NCI-H345 (cell line): ENCODE results near the gene TWF2.

Source experiments
- DNase-seq: peaks from one replicate; lab custom pipeline; 2025; lab: John Stamatoyannopoulos, UW

Gene TWF2

DNA sequence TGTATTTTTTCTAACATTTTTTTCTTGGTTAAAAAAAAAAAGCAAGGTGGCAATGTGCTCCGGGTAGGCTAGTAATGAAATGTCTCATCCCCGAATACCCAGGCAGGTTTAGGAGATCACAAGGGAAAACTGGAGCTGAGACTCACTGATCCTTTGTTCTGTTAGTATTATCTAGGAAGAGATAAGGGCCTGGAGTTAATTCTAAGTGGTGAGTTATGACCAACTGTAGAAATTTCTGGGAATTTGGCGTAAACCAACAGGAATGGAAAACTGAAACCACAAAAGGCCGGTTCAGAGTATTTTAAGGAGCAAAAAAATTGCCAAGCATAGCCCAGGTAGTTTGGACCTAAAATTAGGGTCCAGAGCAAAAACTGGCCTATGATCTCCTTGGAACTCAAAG lies 19.0 kb upstream of the TWF2 start:
- DNase-seq = no peak

DNA sequence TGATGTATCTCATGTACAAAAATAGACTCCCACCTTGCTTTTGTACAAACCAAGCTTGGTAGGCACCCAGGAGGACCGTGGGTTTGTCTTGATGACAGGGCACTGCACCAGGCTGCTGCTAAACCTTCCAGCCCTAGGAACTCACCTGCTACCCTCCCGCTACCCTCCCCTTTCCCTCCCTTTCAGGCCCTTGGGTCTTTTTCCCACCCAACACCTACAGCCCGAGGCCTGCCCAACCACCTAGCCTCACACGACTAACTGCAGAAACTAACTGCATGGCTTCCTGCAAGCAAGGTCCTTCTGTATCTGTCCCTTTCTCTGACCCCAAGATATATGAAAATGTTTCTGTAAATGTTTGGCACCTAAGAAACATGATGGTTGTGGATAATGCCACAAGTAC lies 17.7 kb upstream of the TWF2 start:
- no peak for DNase-seq

DNA sequence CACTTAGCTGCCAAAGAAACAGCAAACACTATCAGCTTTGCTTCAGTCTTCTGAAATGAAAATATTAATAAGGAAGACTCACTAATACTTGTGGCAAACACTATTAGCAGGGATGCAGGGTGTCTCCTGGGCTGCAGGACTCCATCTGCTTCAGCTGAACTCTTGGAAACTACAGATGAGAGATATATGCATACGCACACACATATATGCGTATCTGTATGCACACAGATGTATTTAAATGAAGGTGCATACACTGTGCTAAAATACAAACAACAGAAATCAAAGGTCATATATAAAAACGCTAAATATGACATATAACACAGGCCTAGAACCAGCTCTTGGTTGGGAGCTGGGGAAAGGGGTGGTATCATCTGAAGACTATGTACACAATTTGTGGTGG lies 17.2 kb upstream of the TWF2 start:
- DNase-seq = no peak

DNA sequence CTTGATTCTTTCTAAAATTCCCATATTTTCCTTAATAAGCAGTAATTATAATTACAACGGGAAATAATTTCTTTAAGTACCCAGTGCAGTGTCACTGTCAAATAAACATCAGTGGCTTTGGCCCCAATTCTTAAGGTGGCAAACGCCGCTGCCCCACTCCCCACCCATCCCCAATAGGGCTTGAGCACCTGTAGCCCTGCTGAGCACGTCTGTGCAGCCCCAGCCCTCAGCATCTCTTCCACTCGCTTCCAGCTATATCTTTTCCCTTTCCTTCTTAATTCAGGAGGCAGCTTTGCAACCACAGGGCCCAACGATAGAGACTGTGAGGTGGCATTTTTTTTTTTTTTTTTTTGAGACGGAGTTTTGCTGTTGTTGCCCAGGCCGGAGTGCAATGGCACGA lies 15.7 kb upstream of the TWF2 start:
- DNase-seq = no peak

DNA sequence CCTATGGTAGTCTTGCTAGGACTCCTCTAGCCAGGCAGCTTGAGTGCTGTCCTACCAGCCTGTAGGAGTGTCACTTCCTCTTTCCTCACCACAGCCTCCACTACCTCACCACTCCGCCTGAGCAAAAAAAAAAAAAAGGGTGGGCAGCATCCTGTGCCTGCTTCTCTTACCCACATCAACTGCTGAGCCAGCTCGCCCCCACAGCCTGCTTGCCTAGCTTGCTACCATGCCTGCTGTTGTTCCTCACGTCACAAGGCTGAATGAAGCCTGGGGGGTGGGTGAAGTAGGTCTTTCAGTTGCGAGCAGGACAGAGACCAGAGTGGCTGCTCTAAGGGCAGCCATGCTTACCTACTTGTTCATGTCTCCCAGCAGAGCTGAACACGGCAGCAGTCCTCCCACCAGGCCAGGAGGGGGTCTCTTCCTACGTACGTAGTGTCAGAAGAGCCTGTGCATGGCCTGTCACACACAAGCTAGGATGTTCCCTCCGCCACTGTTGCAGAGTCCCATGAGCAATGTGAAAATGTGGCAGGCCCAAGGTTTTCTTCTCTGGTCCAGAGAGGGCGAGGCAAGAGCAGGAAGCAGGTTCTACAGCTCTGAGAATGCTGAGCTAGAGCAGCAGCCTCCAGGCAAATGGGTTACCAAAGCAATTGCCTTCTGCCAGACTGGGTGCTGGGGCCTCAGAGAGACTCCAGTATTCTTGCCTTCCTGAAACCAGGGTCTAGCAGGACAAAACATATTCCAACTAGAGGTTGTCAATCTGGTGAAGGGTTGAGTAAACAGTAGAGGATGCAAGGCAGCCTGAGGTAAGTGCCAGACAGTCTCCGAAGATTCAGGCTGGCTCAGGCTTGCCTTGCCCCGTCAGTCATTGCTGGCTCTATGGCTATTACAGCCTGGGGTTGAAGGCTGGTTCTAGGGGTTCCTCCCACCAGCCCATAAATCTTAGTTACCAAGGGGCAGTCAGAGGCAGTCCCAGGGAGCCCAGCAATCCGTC lies 14.7 kb upstream of the TWF2 start:
- DNase-seq = no peak

DNA sequence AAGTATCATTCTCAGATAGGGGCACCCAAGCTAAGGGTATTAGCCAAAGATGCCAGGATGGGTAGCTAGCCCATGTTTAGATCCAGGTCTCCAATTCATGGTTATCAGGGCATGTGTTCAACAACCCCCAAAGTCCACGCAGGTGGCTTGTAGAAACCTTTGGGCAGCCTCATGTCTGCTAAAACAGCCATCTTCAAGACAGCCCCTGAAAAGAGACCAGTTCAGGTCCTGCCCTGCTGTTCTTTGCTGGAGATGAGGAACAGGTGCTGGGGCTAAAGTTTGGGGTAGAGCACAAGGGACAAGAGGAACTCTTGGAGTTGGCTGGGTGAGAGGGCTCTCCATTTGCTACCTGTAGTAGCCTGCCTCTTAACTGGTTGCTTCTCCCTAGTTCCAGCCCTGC lies 11.2 kb upstream of the TWF2 start:
- no peak for DNase-seq

DNA sequence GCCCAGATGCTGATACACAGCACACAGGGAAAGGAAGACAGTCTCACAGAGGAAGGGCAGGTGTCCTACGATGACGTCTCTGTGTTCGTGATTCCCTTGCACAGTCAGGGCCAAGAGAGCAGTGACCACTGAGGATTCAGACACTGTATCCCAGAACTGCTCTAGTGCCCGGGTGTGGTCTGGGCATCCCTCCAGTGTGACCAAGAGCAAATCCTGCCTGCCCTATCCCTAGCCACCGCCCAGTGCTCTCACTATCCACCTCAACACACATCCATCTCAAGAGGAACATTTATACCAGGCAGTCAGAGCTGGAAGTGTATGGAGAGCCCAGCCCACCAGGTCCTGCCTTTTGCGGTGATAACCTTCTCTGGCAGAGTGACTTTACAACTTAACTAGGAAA lies 10.7 kb upstream of the TWF2 start:
- no peak for DNase-seq

DNA sequence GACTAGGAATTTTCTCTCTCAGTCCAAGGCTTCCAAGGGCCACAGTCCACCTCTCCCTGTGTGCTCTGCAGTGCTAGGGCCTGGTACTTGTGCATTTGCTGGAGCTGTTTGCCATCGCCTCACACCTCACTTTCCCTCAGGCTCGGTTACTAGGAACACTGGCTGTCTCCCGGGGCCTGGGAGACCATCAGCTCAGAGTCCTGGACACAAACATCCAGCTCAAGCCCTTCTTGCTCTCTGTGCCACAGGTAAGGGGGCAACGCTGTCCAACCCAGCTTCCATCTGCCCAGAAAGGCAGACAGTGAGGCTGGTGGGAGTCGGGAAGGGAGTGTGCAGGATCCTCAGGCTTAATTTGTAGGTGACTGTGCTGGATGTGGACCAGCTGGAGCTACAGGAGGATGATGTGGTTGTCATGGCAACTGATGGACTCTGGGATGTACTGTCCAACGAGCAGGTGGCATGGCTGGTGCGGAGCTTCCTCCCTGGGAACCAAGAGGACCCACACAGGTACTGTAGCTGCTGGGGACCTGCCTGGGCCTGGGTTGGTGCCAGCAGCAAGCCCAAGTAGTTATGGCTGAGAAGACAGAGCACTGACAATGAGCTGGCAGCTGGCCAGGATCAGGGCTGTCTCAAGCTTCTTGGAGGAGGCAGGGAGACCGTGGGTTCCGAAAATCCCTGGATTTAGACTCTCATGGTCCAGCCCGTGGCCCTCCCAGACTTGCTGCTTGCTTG lies 10.0 kb upstream of the TWF2 start:
- no peak for DNase-seq

DNA sequence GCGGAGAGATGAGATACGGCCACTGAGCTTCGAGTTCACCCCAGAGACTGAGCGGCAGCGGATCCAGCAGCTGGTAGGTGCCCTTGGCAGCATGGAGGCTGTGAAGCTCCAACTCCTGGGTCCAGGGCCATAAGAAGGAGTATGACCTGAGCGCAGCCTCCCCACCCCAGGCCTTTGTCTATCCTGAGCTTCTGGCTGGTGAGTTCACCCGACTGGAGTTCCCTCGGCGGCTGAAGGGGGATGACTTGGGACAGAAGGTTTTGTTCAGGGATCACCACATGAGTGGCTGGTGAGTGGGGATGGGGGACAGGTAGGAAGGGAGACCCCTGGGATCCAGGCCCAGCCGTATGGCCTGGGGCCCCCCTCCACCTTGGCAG lies 9.2 kb upstream of the TWF2 start:
- DNase-seq = no peak

DNA sequence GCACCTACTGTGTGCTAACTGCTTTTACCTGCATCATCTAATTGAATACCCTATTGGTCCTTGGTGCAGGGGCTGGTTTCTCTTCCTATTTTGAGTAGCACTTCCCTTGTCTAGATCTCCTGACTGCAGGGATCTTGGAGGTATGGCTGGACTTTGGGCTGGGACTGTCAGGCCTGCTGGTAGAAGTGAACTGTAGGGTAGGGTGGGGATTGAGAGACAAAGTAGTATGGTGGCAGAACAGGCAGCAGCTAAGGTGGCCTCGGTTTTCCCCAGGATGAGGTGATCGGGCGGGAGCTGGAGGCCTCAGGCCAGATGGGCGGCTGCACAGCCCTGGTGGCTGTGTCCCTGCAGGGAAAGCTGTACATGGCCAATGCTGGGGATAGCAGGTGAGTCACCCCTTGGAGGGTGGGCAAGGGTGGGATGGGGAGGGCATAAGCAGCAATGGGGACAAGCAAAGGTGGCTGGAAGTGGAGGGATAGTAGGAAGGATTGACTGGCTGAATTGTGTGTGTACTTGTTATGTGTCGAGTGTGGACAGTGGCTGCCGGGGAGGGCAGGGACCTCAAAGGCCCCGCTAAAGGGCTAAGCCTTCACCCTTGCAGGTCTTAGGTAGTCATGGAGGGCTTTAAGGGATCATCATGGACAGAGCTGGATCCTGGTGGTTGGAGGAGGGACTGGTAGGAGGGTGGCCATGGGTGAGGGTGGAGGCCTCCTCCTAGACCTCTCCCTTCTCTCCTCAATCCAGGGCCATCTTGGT lies 8.6 kb upstream of the TWF2 start:
- DNase-seq = no peak

DNA sequence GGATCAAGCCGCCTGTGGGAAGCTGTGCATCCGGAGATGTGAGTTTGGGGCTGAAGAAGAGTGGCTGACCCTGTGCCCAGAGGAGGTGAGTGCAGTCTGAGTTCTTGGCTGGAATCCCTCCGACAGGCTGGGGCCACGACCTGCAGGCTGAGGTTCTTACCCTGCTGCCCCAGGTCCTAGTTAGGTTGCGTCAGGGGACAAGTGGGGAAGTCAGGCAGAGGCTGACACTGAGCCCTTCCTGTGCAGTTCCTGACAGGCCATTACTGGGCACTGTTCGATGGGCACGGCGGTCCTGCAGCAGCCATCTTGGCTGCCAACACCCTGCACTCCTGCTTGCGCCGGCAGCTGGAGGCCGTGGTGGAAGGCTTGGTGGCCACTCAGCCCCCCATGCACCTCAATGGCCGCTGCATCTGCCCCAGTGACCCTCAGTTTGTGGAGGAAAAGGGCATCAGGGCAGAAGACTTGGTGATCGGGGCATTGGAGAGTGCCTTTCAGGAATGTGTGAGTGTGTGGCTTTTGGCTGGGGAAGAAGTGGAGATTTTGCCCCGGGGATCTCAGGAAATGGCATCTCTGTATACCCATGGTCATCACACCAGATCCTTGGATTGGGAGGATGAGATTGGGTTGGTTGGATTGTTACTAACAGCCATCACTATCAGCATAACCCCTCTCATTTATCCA lies 7.9 kb upstream of the TWF2 start:
- DNase-seq = no peak

DNA sequence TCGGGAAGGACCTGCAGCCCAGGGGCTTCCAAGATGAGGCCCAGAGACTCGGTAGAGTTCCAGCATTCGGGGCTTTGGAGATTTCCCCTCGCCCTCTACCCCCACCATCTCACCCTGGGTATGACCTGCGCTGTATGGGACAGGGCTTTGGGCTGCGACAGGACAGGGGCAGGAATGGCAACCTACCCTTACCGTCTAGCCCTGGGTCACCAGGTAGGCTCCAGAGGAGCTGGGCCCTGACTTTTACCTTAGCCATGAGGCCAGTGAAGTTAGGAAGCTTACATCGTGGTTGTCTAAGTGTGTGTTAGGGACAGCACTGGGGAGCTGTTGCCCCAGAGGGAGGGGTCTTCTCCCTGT lies 7.3 kb upstream of the TWF2 start:
- no peak for DNase-seq

DNA sequence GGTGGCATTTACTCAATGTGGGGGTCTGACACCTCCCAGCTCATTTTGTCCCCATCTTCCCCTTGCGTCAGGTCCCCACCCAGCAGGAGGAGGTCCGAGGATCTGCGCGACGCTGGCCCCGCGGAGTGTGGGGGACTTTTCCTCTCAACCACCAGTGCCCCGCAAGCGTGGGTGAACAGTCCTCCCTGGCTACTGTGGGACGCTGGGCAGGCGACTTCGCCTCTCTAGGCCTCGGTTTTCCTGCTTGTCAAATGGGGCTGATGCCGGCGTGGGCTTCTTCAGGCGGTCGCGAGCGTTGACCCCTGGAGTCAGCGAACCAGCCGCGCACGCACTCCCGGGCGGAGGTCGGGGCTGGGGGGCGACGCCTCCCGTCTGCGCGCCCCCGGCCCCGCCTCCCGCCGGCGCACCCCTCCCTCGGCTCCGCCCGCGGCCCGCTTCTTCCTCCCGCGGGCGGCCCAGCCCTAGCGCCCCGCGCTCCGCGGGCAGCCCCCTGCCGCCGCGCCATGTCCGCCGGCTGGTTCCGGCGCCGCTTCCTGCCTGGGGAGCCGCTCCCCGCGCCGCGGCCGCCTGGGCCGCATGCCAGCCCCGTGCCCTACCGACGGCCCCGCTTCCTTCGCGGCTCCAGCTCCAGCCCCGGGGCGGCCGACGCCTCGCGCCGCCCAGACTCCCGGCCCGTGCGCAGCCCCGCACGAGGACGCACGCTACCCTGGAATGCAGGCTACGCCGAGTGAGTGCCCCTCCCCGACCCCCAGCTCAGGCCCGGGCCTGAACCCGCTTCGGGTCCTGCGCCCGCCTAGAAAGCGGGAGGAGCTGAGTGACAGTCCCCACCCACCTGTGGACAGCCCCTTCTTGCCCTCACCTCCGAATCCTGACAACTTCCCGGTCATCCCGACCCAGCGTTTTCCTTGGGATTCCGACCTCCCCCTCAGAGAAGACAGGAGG lies 6.6 kb upstream of the TWF2 start, which contains the start of gene PPM1M:
Gene PPM1M (plus strand): TSS at position 438 of the 942 bp plus-strand sequence. CDS start 66 bp downstream, at position 504.
- peak; percentile 30 for DNase-seq

DNA sequence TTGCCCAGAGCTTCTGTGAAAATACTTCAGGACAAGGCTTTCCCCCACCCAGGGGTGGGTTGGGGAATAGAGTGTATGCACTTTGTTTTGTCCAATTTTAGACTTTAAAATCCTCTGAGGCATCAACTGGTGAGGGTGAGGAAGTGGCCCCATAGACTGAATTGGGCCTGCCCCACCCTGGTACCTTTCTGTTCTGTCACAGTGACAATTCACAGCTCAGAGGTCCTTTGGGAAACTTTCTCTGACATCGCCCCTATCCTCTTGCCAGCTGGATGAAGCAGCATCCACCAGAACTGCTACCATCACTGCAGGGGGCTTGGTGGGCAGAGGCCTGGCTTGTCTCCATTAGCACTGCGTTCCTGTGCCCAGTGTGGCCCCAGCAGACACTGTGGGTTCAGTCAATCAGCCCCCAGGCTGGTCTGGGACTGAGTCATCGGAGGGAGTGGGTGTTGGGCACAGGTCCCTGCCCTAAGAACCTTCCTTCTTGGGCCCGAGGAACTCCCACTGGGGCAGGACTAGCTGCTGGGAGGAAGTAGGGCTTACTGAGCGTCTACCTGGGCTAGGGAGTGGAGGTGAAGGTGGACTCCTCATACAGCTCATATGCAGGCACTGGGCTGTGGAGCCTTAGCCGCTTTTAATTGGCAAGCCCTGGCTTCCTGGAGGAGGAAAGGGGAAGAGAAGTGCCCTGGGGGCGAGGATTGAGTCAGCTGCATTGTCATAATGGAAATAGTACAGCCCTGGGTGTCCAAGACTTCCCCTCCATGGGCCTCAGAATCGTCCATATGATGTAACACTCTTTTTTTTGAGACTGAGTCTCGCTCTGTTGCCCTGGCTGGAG lies 5.1 kb upstream of the TWF2 start:
- DNase-seq = no peak

DNA sequence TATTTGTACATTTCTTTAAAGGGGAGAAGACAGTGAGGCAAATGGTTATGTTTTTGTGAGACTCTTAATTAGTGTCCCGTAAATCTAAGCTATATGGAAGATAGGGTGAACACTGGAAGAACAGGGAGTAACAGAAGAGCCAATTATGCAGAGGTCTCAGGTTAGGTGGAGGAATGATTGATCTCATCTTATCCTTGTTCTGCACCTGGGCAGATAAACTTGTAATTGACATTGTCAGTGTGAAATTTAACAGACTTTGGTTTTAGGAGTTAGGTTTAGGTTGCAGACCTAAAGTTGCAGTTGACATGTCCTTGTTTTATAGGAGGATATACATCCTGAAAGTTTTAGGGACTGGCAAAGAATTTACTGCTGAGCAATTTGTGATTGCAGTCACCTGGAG lies 3.1 kb upstream of the TWF2 start:
- no peak for DNase-seq

DNA sequence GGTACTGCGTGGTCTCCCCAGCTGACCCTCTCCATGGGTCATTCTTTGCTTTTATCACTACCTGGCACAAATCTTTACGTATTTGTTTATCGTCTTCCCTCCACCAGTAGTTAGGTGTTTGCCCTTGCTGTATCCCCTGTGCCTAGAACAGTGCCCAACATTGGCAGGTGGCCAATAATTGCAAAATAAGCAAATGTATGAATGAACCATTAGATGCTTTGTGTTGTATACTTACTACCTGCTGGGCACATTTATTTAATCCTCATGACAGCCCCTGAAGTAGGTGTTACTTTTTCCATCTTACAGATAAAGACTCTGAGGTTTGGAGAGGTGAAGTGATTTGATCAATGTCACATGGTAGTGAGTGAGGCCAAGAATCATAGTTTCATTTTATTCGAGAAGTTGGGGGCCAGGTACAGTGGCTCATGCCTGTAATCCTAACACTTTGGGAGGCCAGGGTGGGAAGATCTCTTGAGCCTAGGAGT lies 2.0 kb upstream of the TWF2 start:
- peak; percentile 42 for DNase-seq

DNA sequence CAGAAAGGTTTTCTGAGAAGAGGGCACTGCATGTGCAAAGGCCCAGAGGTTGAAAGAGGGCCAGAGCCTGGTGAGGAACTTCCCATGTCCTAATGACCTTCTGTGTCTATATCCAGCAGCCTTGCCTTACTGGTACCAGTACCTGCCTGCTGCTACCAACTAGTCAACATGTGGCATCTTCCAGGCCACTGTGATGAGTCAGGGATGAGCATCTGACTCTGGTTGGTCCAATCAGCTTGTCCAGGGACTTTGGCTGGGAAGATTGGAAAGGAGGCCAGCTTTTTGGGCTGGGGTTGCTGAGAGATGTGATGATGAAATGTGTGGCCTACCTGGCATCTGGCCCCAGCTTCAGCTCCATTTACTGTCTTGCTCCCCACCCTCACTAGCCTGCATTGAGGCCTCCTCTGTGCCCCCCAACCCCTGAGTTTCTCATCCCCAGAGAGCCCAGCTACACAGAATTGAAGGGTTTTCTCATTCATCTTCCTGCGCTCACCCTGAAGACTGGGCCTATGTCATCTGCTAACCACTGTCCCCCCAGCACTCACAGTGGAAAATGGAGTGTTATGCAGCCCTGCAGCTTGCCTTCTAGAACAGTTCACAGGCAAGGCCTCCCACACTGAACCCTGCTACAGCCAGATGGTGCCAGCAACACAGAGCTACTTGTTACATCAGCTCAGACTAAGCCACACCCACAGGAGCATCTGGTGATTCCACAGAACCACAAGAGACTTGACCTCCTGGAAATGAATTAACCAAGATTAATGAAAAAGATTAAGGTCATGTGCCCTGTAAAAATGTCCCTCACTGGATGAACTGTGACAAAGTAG lies 1.3 kb upstream of the TWF2 start:
- DNase-seq = peak; percentile 48

DNA sequence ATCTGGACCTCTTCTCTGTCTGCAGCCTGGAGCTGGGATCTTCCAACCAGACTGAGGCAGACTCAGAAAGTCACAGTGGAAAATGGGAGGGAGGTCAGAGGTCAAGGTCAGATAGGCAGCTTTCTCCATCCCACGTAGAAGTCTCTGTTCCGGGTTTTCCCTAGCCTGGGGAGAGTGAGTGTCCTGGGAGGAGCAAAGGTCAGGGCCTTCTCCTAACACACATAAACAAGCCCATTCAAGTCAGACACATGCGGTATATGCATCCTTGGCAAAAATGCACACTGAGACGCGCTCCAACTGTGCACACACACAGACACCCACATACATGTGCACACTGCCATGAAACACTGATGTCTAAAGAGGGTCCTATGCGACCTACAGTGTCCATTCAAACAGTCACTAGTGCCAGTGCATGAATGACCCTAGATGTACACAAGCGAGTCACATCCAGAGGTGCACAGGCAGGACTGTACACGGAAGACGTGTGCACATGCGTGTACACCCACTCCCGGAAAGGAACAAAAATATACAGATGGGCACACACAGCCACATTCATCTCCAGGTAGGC lies 681 bp downstream of the TWF2 start:
- DNase-seq = no peak
